HepG2 (cell line): ENCODE results near the gene NDUFS6.

Experiments used
- ATF2 ChIP-seq: sonication (generic); formaldehyde crosslinking; IDR thresholded peaks from 2 replicates; pipeline ENCODE4 v1.4.0; 2020; ENCODE audit warnings: missing genetic modification reagents
- ATF4 ChIP-seq, 2 experiments: fragments of 450-650 bp in 1 of 2; sonication (generic) in 1 of 2; formaldehyde crosslinking; IDR thresholded peaks; 2 replicates each; pipeline versions ENCODE4 v1.5.0 to v1.8.0; 2020 to 2022; ENCODE audit warnings: mild to moderate bottlenecking in 1 of 2, missing genetic modification reagents in 1 of 2
- CBX1 ChIP-seq: IDR thresholded peaks from one replicate; pipeline ENCODE4 v1.6.1; 2016; ENCODE audit warnings: antibody characterized with exemption, low read depth
- CTCF ChIP-seq: sonication (generic); formaldehyde crosslinking; IDR thresholded peaks from 2 replicates; pipeline ENCODE4 v1.5.0; 2020; ENCODE audit warnings: mild to moderate bottlenecking, missing genetic modification reagents, moderate library complexity
- MAX ChIP-seq: IDR thresholded peaks from 2 replicates; pipeline ENCODE4 v1.6.1; 2012; ENCODE audit warnings: inconsistent platforms
- NFRKB ChIP-seq: fragments of 450-650 bp; IDR thresholded peaks from 2 replicates; pipeline ENCODE4 v1.6.1; 2017
- SMC3 ChIP-seq: IDR thresholded peaks from 2 replicates; pipeline ENCODE4 v1.6.1; 2011; ENCODE audit warnings: low read length, improper control_type of control experiment
- ZBTB34 ChIP-seq: sonication (generic); formaldehyde crosslinking; IDR thresholded peaks from 2 replicates; pipeline ENCODE4 v1.8.0; 2022; ENCODE audit warnings: mild to moderate bottlenecking, missing genetic modification reagents
- ZNF569 ChIP-seq: sonication (generic); formaldehyde crosslinking; IDR thresholded peaks from 2 replicates; pipeline ENCODE4 v1.5.0; 2020; ENCODE audit warnings: mild to moderate bottlenecking, missing genetic modification reagents, moderate library complexity, borderline replicate concordance
- ZNF878 ChIP-seq: sonication (generic); formaldehyde crosslinking; IDR thresholded peaks from 2 replicates; pipeline ENCODE4 v1.8.1; 2023; ENCODE audit warnings: mild to moderate bottlenecking, missing genetic modification reagents, moderate library complexity

GRCh38 chr5:1768283-1769000 is 32.8 kb upstream of the NDUFS6 start:
- TF ChIP-seq CTCF (CRISPR knock-in tag) (no peak), ATF4 (CRISPR knock-in tag; IDR thresholded peaks at IDR 0.05) (no peak), ATF2 (CRISPR knock-in tag) (no peak), ZBTB34 (CRISPR knock-in tag) (no peak), CBX1 (no peak), ZNF878 (CRISPR knock-in tag) (no peak), SMC3 (no peak), MAX (no peak), NFRKB (no peak), ZNF569 (no peak)
